Measurements from ENCODE around the gene NBPF9.
"Not testable (repeated sequence)": the region's sequence is repeated elsewhere in the genome, so short reads cannot be mapped to it uniquely, and the experiment has no call there.

NBPF9 gene, protein sequence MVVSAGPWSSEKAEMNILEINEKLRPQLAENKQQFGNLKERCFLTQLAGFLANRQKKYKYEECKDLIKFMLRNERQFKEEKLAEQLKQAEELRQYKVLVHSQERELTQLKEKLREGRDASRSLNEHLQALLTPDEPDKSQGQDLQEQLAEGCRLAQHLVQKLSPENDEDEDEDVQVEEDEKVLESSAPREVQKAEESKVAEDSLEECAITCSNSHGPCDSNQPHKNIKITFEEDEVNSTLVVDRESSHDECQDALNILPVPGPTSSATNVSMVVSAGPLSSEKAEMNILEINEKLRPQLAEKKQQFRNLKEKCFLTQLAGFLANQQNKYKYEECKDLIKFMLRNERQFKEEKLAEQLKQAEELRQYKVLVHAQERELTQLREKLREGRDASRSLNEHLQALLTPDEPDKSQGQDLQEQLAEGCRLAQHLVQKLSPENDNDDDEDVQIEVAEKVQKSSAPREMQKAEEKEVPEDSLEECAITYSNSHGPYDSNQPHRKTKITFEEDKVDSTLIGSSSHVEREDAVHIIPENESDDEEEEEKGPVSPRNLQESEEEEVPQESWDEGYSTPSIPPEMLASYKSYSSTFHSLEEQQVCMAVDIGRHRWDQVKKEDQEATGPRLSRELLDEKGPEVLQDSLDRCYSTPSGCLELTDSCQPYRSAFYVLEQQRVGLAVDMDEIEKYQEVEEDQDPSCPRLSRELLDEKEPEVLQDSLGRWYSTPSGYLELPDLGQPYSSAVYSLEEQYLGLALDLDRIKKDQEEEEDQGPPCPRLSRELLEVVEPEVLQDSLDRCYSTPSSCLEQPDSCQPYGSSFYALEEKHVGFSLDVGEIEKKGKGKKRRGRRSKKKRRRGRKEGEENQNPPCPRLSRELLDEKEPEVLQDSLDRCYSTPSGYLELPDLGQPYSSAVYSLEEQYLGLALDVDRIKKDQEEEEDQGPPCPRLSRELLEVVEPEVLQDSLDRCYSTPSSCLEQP (N-terminal part only)

DNA sequence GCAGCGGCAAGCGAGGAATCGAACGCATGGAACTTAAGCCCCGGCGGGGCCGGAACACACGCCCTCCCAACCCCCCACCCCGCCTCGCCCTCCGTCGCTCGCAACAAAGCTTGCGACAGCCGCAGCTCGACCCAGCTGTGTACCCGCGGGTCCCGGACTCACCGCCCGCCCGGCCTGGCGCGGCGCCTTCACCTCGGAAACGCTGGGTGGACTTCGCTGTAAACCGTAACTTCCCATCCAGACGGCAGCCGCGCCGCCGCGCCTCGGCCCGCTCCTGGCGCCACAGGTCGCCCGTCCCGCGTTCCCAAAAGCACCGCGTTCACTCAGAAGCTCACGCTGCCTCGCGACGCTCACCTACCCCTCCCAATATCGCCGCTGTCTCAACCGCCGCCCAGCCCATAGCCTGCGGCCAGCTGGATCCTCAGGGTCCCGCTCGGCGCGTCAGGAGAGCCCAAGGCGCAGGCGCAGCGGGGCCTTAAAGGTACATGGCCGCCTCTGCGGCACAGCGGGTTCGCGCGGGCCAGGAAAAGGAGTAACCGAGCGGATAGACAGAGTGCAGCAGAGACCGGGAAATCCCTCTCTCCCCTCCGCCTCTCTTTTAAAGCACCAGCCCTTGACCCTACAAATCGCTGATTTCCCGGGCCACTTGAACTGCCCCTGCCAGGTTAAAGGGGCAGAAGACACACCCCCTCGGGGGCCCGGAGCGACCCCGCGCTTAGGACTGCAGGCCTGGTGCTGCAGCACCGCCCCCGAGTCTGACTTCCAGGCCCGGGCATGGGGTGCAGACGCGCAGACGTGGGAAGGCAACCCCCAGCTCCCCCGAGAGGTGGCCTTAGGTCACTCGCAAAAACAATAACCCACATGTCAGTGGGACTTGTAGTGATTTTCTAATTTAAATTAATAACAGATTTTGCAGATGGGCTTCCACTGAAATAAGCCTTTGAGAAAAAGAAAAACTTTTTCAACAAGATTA, at the start of gene NBPF9:
Gene NBPF9, minus strand, starts transcription at position 443 of the 973 bp plus-strand sequence. CDS start 21,412 bp downstream, outside the sequence.
- peak; percentile 60 for DNase-seq

DNA sequence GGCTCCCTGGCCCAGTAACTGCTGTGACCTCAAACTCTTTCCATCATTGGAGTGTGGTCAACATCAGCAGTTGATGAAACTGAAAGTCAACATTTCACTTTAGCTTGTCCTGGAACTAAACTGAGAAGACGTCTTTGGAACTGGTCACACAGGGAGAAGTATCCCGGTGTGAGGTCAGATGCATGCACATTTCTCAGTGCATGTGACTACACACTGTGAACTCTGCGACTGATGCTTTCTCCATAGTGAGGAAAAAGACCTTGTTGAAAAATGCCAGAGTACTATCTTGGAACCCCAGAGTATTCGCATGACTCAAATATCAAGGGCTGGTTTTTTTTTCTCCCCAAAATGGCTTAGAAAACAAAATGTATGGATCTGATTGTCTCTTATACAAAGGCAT, 46.6 kb upstream of the NBPF9 start:
- not testable (repeated sequence) for DNase-seq

DNA sequence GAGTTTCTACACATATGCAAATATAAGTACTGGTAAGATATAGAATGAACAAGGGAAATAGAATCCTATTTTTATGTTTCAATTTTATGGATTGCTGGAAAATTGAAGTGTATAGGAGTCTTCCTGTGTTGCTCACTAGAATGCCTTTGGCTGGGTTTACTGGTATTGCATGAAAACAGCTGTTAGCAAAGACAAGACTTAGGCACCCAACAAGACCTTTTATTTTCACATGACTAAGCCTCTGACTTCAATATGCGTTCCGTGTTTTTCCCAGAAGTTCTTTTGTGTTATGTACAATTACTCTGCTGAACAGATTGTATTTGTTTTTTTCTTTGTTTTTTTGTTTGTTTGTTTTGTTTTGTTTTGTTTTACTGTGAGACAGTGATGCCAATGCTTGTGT, 34.2 kb upstream of the NBPF9 start:
- DNase-seq, result not testable (repeated sequence)

DNA sequence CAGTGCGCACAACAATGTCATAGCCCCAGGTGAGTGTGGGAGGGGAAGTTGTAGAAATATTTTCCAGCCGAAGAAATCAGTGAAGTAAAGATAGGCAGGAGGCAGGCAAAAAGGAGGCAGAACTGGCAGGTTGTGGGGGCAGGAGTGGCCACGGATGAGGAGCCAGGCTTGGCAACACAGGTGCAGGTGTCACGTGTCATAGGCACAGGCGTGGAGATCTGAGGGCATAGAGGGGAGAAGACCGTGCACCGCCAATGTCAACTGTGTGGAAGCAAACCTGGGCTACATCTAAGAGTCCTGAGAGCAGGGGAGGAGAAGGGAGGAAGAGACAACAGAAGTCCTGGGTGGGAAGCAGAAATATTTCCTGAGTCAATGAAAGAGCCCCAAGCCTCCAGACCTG, 27.6 kb upstream of the NBPF9 start:
- DNase-seq, result not testable (repeated sequence)

DNA sequence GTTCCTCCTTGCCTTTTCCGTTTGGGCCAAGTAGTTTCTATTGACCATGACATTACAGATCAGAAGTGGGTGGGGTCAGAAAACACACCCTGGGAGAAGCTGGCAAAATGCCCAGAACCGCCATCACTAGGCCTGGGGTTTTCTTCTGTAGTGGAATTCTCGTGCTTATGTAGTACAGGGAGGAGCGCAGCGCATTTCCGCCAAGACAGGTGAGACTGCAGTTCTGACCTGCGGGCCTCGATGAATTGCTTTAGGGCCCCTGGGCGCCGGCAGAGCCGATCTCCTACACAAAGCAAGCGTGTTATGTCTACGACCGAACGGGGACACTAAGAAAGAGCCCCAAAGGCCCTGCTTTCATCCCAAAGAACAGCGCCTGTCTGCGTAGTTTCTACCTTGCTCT, 25.9 kb upstream of the NBPF9 start:
- DNase-seq, result not testable (repeated sequence)

DNA sequence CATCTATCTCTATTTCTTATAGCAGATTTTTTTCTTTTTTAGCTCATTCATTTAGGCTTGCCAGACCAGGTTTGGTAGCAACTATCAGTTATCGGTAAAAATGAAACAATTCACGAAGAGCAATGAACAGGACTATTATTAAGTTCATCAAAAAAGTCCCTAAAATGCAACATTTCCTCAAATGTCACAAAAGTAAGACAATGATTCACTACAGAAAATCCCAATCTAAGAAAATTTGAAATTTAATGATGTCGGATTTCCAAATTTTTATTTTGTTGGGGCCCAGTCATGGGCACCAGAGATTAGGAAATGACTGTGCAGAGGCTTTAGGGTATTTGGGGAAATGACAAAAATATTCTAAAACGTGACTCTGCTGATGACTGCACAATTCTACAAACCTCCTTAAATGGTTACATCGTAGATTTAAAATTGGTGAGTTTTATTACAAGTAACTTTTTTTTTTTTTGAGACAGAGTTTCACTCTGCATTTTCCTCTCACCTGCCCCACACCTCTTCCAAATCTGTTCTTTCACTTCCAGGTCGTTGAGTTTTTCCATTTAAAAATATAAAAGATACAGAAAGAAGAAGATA, 23.3 kb upstream of the NBPF9 start:
- not testable (repeated sequence) for DNase-seq

DNA sequence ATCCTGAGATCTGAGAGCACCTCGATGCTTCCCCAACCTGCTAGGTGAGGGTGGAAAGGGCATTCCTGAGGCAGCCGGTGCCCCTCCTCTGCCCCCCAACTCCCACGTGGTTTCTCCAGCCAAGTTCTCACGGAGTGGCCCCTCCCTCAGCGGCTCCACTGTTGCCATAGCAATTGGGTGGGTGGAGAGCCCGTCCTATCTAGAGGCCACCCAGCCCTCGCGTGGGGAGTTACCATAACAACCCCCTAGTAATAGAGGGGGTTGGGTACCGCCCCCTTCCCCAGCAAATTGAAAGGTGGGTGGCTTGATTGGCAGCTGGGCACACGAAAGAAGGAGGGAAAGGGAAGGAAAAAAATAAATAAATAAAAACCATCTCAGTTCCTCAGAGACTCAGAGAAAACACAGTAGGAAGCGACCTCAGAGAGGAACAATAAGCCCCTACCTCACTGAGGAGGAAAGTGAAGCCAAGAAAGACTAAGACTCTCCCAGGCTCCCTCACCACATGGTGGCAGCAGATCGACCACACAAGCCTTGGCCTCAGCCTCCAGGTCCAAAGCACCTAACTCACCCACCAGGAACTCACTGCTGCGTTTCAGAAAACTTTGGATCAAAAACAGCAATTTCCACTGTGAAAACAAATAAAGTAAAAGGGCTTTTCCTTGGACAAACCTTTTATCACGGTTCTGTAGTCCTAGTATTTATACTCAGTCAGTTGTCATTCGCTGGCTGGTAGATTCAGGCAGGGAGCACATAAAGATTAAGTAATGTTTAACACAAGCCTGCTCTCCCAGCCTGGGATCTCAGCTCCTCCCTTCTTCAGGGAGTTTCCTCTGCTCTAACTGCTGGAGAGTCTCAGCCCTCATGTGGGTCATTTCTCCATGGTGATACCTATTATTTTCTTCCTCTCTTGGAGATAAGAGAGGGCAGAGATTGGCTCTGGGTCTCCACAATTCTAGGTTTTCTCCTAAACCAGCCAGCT, 20.9 kb upstream of the NBPF9 start:
- peak; percentile 8 for DNase-seq

DNA sequence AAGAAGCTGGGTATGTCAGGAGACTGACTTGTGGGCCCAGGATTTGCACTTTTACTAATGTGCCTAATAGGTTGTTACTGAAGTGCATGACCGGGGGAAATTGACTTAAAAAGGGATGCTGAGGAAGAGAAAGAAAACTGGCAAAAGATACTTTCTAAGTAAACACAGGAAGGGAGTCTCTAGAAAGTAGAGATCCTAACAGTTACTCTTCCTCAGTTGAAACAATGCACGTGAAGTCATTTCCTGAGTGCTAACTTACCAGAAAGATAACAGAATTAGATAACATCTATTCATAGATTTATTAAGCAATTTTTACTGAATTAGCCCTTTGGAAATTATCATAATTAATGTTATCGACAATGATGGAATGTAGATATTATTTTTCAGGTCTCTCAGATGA, 9.5 kb upstream of the NBPF9 start:
- DNase-seq, result not testable (repeated sequence)

DNA sequence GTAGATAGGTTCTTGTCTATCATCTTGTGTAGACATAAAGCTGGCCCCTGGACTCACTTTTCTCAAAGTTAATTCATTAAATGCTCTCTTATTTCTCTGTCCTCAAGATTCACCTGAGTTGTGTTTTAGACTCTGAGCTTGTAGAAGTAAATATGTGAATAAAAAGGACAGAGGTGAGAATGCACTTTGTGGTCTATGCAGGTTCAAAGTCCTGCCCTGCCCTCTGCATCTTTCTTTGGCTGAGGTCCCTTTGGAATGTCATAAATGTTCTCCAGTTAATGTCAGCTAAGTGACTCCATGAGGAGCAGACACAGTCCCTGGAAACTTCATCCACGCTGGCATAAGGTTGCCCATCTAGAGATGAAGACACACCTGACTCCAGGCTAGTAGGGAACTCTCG, 7.0 kb upstream of the NBPF9 start:
- DNase-seq, result not testable (repeated sequence)

DNA sequence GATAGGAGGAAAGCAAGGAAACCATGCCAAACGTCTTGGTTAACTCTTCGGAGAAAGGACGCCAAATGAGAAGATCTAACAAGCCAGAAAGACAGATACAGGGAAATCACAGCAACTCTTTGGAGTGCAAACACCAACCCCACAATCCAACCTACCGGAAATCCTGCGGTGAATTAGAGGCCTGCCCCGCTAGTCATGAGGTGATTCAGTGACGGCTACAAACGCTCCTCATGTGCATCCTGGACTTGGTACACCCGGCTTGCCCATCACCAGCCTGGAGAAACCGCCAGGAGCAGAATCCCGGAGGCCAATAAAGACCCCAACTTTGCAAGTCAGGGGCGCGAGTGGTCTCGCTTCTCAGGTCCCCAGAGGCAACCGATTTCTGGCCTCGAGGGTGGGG, 777 bp downstream of the NBPF9 start:
- peak; percentile 50 for DNase-seq

DNA sequence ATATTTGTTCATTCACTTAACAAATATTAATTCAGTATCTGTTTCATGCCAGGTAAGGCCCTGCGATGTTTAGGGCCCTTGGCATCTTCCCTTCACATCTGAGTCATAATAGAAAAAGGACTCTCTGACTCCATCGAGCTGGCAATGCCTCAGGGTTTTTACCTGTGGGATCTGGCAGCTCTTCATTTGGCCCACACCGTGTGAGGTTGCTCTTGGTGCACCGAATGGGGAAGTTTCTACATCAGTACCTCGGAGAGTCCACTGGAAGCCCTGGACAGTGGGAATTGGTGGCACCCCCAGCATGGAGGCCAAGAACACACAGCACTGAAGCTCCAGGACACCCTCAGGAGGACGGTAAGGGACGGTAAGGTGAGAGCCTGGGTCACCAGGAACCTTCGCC, 5.1 kb downstream of the NBPF9 start:
- not testable (repeated sequence) for DNase-seq

DNA sequence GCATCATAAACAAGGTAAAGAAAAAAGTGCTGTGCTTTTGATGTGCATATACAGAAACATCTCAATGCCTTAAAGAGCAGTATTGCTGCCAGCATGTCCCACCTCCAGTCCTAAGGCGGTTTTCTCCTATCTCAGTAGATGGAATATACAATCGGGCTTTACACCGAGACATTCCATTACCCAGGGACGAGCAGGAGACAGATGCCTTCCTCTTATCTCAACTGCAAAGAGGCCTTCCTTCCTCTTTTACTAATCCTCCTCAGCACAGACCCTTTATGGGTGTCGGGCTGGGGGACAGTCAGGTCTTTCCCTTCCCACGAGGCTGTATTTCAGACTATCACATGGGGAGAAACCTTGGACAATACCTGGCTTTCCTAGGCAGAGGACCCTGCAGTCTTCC, 10.2 kb downstream of the NBPF9 start:
- not testable (repeated sequence) for DNase-seq

DNA sequence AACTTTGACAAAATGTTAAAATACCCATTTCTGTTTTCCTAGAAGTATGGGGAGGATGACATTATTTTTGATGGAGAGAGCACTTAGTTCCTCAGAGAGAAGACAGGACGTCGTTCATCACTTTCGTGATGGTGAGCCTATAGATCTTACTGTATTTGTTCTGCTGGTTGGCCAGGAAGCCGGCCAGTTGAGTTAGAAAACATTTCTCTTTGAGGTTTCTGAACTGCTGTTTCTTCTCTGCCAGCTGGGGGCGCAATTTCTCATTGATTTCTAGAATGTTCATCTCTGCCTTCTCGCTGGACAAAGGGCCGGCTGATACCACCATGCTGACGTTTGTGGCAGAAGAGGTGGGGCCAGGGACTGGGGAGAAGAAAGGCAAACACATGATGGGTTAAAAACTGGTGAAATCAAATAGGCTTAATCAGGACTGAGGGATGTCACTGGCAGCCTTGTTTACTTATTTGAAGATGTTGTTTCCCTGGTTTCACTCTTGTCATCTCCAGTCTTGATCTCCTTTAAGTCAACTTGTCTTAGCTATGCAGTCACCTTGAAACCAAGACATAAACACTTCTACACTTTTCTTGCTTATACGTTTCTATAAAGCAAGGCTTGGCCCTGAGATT, 27.7 kb downstream of the NBPF9 start:
- DNase-seq, result not testable (repeated sequence)

DNA sequence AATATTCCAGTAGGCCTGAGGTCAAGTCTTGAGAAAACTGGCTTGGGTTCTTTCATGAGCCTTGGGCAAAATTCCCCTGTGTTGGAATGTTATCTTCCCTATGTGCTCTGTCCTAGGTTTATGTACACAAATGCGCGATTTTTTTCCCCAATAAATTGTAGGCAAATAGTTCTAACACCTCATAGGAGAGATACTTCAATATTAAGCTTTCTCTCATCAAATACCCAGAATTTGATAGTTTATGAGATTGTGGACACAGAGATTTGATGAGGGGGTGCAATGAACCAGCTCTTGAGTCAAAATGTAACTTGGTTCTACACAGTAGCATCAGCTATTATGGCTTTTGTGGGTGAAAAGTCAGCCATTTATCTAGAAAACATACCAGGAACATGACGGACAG, 38.7 kb downstream of the NBPF9 start:
- DNase-seq, result not testable (repeated sequence)

DNA sequence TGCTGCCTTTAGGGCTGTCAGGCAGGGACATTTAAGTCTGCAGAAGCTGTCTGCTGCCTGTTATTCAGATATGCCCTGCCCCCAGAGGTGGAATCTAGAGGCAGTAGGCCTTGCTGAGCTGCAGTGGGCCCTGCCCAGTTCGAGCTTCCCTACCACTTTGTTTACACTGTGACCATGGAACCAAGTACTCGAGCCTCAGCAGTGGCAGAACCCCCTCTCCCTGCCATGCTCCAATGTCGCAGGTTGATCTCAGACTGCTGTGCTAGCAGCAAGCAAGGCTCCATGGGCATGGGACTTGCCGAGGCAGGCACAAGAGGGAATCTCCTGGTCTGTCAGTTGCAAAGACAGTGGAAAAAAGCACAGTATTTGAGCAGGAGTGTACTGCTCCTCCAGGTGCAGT, 60.3 kb downstream of the NBPF9 start:
- not testable (repeated sequence) for DNase-seq

DNA sequence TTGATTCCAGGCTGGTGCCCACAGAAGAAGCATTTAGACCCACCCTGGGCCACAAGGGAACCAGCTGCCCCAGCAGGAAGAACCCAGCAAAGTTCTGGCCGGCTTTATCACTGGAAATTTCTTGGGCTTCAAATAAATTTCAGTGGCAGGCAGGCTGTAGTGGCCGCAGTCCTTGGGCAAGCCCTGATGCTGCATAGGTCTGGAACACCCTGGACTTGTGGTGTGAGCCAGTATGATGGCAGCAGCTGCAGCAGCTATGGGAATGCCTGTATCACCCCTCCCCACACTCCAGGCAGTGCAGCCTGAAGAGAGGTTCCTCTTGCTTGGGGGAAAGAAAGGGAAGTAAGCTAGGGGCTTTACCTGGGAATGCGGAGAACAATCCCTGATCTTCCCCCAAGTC, 69.4 kb downstream of the NBPF9 start:
- DNase-seq, result not testable (repeated sequence)

DNA sequence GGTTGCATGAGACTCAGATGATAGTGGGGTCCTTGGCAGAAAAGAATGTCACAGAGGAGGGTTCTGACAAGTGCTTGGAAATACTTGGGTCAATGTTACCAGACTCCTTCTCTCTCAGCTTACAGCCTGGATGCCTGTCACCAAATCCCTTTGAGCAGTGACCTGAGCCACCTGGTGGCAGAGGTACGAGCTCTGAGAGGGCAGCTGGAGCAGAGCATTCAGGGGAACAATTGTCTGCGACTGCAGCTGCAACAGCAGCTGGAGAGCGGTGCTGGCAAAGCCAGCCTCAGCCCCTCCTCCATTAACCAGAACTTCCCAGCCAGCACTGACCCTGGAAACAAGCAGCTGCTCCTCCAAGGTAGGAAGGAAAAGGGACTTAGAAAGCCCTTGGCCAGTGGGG, 79.0 kb downstream of the NBPF9 start:
- DNase-seq, result not testable (repeated sequence)

DNA sequence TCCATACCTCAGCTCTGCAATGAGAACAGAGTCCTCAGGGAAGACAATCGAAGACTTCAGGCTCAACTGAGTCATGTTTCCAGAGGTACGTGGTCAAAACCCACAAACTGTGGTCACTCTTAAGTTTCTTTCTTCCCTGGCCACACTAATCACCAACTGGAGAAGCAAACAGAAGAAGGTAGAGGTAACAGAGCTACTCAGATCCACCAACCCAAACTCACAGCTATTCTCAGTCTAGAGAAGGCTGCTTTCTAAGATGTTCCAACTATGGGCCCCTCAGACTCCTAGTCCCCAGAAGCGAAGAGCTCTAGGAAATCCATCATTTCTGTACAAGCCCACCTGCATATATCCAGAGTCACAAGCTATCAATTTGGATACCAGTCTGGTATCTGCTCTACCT, 84.8 kb downstream of the NBPF9 start:
- DNase-seq, result not testable (repeated sequence)

DNA sequence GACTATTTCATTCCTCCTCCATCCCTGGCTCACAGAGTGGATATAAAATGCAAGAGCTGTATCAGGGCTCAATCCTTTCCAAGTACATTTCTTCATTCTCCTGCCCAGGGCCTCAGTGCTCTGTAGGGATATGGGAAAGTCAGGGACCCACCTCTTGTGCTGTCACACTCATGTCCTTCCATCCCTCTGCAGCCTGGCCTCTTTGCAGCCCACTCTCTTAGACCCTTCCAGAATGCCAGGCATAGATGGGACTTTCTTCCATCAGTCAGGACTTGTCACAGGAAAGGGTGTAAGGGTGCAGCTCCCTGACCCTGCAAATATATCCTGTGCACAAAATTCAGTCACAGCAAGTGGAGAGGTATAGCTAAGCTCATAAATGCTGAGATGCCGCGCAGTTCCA, 86.7 kb downstream of the NBPF9 start:
- not testable (repeated sequence) for DNase-seq

DNA sequence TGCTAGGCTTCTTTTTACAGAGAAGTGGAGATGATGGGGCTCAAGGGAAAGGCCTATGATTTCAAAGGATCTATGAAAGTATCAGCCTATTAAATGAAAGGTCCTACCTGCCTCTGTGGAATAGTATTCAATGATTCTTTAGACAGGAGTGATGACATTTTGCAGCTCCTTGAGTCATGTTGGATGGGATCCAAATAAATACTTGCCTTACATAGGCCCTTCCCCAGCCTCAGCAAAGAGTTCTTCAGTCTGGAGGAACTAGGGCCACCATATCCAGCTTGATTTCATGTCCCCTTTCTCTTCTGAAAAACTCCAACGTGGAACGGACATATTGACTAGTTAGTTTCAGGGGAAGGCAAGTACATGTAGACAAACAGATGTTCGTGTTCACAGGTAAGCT, 87.8 kb downstream of the NBPF9 start:
- not testable (repeated sequence) for DNase-seq
